ENCODE measurements around the gene FCRLA.
A peak's percentile ranks its signal among the peaks of the same experiment; 100 is the strongest.
"Not testable (repeated sequence)": the region's sequence is repeated elsewhere in the genome, so short reads cannot be mapped to it uniquely, and the experiment has no call there.

The FCRLA gene, protein sequence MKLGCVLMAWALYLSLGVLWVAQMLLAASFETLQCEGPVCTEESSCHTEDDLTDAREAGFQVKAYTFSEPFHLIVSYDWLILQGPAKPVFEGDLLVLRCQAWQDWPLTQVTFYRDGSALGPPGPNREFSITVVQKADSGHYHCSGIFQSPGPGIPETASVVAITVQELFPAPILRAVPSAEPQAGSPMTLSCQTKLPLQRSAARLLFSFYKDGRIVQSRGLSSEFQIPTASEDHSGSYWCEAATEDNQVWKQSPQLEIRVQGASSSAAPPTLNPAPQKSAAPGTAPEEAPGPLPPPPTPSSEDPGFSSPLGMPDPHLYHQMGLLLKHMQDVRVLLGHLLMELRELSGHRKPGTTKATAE

DNA sequence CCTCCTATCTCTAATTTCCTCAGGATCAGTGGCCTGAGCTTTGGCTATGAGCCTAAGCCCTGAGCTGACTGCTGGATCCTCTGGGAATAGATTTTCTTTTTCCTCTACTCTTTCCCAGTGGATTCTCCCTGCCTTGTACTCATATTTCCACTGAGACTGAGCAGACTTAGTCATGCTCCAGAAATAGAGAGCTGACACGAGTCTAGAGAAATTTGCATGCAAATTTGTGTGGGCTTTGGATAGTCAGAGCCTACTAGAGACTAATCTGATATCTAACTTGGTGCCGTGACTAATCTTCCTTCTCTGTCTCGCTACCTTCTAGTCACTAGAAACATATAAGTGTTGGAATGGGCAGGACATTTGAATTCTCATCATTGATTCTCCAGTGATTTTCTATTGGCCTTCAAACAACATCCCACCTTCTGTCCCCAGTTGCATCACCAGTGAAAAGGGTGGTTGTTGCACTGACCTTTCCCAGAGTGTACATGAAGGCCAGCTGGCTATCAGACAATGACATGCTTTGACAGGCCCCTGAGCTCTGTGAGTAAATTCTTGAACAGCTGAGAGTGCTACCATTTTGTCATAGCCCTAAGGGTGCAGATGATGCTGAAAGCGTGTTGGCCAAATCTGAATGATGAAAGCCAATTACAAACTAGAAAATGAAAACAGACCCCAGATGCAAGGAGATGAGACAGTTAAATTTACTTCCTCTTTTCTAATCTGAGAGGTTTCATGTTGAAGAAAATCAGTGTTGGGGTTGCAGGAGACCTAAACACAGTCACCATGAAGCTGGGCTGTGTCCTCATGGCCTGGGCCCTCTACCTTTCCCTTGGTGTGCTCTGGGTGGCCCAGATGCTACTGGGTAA, at the start of gene FCRLA:
TSS of gene FCRLA (plus strand) at position 748 of the 866 bp plus-strand sequence. CDS start at position 784, 36 bp downstream.
- DNase-seq (ENCODE audit: low read depth in 2 of 2): peak; percentile 86 to 97
- TF ChIP-seq CTCF (IDR thresholded peaks at IDR 0.05; ENCODE audit: low read depth, low read length): no peak
- H3K4me3 ChIP-seq (replicated peaks in 1 of 2; ENCODE audit: low read depth in 2 of 2, low read length in 2 of 2): no peak within 1 kb of the TSS

DNA sequence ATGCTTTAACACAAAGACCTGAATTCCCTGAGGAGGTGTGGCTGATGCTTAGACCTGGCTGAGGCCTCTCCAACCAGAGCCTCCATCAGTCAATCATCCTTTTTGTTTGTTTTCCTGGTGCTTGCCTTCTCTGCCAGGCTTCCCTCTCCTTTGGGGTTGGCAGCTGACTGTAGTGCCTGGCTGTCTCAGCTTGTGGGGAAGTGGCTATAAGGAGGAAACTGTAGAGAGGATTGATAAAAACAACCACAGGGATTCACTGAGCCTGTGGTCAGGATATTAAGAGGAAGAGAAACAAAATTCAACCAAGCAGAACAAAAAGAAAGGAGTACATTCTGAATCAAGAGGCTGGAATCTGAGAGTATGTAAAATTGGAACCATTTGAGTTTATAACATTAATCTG, 48.5 kb upstream of the FCRLA start:
- not testable (repeated sequence) for H3K4me3 ChIP-seq (replicated peaks in 1 of 2; ENCODE audit: low read depth in 2 of 2, low read length in 2 of 2); DNase-seq (ENCODE audit: low read depth in 2 of 2)

DNA sequence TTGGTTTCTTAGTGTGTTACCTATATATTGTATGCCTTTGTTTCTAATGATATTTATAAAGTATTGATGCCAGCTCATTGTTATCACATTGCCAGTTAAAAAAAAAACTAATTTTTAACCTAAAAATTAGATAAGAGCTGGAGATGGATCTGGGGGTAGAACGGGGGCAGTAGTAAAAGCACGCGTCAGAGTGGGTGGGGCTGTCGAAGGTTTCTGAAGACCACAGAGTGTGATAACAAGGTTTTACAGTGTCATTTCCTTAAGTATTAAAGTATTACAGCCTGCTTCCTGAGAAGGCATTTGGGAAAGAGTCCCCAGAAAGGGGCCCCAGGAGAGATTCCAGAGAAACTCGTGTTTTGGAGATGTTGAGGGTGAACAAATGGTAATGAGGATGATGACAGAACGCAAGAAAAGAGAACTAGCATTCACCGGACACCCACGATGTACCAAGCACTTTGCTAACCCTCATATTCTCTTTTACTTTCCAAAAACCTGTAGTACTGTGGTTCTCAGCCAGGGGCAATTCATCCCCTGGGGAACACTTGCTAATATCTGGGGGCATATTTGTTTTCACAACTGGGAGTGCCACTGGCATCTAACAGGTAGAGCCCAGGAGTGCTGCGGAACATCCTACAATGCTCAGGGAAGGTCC, 45.2 kb upstream of the FCRLA start:
- DNase-seq (ENCODE audit: low read depth in 2 of 2); H3K4me3 ChIP-seq (replicated peaks in 1 of 2; ENCODE audit: low read depth in 2 of 2, low read length in 2 of 2): not testable (repeated sequence)

DNA sequence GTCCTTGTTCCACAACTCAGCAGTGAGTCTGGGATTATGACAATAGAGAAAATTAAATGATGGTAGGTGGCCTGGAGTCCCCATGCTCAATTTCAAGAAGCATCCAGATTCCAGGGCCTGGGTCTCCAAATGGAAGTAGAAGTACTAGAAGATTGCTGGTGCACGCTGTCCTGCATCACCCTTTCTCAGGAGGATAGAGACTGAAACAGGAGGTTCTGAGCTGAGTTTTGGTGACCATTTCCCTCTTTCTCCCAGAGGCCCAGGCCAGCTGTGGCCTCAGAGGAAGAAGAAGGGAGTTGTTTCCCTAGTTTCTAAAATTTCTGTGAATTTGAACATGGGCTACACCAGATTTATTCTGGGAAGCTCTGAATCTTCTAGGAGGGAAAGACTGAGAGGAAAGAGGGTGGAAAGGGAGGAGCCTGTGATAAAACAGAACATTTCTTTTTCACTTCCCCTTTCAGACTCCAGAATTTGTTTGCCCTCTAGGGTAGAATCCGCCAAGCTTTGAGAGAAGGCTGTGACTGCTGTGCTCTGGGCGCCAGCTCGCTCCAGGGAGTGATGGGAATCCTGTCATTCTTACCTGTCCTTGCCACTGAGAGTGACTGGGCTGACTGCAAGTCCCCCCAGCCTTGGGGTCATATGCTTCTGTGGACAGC, 44.2 kb upstream of the FCRLA start, which contains the start of gene FCGR2B:
TSS of gene FCGR2B (plus strand) at position 460 of the 656 bp plus-strand sequence. CDS start at position 559, 99 bp downstream.
- not testable (repeated sequence) for DNase-seq (ENCODE audit: low read depth in 2 of 2); H3K4me3 ChIP-seq (replicated peaks in 1 of 2; ENCODE audit: low read depth in 2 of 2, low read length in 2 of 2)

- H3K4me3 ChIP-seq (replicated peaks in 1 of 2; ENCODE audit: low read depth in 2 of 2, low read length in 2 of 2); DNase-seq (ENCODE audit: low read depth in 2 of 2): not testable (repeated sequence)
These were observed 43.5 kb upstream of the FCRLA start for GRCh38 chr1:161663569-161663968.

GRCh38 chr1:161664689-161665088, 42.3 kb upstream of the FCRLA start:
- DNase-seq (ENCODE audit: low read depth in 2 of 2); H3K4me3 ChIP-seq (replicated peaks in 1 of 2; ENCODE audit: low read depth in 2 of 2, low read length in 2 of 2): not testable (repeated sequence)

DNA sequence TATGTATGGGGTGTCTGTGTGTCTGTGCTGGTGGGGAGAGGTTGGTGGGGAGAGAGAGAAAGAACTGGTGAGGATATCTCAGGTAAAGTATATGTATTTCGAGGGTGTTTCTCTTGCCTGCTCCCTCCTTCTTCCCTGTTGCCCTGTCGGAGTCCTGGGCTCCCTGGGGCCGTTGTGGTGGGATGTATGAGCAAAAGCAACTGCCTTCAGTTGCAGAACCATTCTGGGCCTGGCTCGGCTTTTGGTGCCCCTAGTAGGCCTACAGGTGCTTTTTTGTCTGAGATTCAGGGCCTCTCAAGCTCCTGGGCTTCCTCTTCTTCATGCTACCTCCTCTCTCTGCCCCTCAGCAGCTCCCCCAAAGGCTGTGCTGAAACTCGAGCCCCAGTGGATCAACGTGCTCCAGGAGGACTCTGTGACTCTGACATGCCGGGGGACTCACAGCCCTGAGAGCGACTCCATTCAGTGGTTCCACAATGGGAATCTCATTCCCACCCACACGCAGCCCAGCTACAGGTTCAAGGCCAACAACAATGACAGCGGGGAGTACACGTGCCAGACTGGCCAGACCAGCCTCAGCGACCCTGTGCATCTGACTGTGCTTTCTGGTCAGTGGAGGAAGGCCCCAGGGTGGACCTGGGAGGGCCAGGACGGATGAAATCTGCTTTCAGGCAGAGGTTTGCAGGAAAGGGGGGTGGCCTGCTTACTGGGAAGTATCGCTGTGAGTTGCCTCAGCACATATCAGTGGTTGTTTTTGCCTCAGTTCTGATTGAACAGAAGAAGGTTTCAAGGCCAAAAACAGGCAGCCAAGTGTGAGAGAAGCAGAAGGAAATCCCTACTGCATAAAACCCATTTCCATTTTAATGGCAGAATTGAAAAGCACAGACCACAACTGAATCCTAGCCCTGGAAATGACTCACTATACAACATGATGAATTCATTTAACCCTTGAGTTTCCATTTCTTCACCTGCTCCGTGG, 35.7 kb upstream of the FCRLA start:
- DNase-seq (ENCODE audit: low read depth in 2 of 2): peak in 1 of 2 donors; percentile 3
- not testable (repeated sequence) for H3K4me3 ChIP-seq (replicated peaks in 1 of 2; ENCODE audit: low read depth in 2 of 2, low read length in 2 of 2)

DNA sequence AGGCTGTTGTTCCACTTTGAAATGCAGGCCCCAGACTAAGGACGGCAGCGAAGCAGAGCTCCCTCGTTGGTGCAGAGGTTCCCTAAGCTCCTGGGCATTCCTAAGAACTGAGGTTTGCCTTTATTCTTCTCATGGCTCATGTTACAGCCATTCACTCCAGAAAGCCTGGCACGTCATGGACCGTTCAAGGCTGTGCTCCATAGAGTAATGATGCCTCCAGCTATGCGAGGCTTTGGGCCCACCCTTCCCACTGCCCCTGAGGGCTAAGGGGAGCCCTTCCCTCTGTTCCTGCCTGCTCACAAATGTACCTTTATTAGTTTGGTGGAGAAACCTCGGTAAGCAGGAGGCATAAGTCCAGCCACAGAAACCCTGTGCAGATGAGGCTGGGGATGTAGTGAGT, 33.6 kb upstream of the FCRLA start:
- not testable (repeated sequence) for DNase-seq (ENCODE audit: low read depth in 2 of 2); H3K4me3 ChIP-seq (replicated peaks in 1 of 2; ENCODE audit: low read depth in 2 of 2, low read length in 2 of 2)

DNA sequence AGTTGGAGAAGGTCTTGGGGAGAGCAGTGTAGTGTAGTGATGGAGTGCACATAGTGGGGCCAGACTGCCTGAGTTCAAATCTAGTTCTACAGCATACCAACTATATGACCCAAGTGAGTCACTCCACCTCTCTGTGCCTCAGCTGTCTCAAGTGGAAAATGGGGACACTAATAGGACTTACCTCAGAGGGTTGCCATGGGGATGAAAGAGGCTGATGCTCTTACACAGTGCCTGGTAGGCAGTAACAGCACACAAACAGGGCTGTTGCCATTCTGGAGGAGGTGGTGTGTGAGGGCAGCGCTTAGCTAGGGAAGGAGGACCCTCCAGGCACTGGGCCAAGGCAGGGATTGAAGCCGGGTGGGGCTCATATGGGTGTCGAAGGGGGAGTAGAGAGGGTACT, 32.6 kb upstream of the FCRLA start:
- H3K4me3 ChIP-seq (replicated peaks in 1 of 2; ENCODE audit: low read depth in 2 of 2, low read length in 2 of 2); DNase-seq (ENCODE audit: low read depth in 2 of 2): not testable (repeated sequence)

DNA sequence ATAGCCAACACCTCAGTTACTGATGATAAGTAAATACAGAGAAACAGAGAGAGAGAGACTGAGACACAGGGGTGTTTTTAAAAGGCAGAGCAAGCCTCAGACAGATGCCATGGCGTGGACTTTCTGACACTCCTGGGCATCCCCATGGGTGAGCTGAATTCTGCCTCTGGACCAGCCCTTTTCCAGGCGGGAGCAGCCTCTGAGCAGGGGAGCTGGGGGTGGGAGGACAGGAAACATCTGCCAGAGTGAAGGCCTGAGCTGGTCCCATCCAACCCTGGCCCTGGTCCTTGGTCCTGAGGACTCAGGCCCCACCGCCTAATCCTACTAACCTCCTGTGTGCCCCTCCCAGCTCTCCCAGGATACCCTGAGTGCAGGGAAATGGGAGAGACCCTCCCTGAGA, 32.1 kb upstream of the FCRLA start:
- not testable (repeated sequence) for H3K4me3 ChIP-seq (replicated peaks in 1 of 2; ENCODE audit: low read depth in 2 of 2, low read length in 2 of 2); DNase-seq (ENCODE audit: low read depth in 2 of 2)

DNA sequence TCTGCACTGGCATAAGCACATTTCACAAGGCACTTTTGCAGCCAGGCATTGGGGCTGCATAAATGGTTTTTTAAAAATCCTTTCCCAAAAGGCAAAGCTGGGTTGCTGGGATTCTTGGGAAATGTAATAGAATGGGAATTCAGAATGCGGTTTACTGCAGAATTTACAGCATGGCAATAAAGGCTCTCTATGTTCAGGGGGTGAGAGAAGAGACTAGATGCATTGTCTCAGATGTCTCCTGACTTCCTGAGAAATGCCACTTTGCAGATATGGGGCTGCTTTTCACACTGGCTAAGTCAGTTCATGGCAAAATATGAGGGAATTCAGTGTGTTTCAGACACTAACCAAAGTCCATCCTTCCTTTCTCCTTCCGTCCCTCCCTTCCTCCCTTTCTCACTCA, 30.6 kb upstream of the FCRLA start:
- no peak overlapping the region for H3K4me3 ChIP-seq (replicated peaks in 1 of 2; ENCODE audit: low read depth in 2 of 2, low read length in 2 of 2)
- DNase-seq (ENCODE audit: low read depth in 2 of 2): no peak
- TF ChIP-seq CTCF (IDR thresholded peaks at IDR 0.05; ENCODE audit: low read depth, low read length): no peak
